Measurements from ENCODE around the gene CPNE9.

CPNE9 gene, protein sequence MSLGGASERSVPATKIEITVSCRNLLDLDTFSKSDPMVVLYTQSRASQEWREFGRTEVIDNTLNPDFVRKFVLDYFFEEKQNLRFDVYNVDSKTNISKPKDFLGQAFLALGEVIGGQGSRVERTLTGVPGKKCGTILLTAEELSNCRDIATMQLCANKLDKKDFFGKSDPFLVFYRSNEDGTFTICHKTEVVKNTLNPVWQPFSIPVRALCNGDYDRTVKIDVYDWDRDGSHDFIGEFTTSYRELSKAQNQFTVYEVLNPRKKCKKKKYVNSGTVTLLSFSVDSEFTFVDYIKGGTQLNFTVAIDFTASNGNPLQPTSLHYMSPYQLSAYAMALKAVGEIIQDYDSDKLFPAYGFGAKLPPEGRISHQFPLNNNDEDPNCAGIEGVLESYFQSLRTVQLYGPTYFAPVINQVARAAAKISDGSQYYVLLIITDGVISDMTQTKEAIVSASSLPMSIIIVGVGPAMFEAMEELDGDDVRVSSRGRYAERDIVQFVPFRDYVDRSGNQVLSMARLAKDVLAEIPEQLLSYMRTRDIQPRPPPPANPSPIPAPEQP

DNA sequence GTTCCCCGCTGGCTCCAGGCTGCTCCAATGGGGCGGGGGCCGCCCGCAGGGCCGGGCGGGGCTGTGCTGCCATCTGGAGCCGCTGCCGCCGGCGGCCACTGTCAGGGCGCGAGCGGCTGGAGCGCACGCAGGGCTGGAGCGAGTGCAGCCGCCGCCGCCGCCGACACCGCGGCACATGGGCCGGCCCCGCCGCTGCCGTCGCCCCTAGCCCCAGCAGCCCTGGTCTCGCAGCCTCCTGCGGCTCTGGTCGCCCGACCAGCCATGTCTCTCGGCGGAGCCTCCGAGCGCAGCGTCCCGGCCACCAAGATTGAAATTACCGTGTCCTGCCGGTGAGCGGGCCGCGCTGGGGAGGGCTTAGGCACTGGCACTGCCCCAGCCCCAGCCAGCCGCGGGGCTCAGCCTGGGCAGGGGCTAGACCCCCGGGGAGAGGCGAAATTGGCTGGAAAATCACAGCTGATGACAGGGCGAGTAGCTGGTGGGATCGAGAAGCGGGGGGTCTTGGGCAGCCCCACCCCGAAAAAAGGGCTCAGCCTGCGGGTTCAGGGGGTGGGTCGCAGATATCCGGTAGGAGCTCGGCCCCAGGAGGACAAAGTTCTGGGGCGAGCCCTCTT, at the start of gene CPNE9:
Gene CPNE9, plus strand, starts transcription at position 98 of the 611 bp plus-strand sequence. Its CDS starts 164 bp downstream, at position 262.
- DNase-seq (ENCODE audit: low read depth in 2 of 2), result no peak

DNA sequence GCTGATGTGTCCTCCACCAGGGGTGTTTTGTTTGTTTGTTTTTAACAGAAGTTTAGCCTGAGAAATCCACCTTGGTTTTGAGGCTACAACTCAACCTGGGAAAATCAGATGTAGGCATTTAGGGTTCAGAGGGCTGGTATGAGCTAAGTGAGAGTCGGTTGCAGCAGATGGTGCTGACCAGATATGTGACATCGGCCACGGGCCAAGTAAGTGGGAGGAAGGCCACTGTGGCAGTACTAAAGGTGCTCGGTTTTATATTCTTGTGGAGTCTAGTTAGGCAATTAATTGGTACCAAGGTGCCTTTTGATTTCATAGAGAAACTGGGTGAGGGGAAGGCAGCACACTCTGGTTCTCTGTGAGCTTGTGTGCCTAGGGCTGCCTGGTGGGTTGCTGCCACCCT, 43.8 kb upstream of the CPNE9 start:
- DNase-seq (ENCODE audit: low read depth in 2 of 2), result no peak

DNA sequence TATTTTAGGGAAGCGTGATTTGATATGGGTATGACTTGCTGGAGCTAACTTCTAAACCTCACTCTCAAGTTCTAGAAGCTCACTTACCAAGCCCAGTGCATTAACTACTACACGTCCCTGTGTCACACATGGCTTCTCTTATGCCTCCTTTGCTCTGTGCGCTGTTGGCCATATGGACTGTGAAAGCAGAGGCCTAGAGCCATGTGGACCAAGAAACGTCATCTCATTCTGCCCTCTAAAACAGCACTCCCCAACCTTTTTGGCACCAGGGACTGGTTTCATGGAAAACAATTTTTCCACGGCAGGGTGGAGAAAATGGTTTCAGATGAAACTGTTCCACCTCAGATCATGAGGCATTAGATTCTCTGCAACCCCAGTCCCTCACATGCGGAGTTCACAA, 42.7 kb upstream of the CPNE9 start:
- no peak for DNase-seq (ENCODE audit: low read depth in 2 of 2)

DNA sequence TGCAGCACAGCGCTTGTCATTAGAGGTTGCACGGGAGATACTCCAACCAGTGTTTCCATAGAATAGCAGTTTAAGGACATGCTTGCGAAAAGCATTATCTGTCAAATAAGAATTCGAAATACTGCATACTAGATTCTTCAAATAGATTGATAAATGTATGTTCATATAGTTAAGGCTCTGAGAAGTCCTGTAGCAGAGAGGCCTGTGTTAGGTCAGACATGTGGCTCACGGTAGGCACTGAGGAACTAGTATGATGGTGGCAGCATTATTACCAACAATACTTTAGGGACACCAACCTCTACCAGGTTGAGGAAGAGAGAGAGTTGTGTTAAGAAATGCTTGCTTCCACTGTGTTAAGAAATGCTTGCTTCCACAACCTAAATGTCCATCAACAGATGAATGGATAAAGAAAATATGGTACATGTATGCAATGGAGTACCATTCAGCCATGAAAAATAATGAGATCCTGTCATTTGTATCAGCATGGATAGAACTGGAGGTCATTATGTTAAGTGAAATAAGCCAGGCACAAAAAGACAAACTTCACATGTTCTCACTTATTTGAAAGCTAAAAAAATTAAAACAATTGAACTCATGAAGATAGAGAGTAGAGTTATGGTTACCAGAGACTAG, 39.4 kb upstream of the CPNE9 start:
- no peak for DNase-seq (ENCODE audit: low read depth in 2 of 2)

DNA sequence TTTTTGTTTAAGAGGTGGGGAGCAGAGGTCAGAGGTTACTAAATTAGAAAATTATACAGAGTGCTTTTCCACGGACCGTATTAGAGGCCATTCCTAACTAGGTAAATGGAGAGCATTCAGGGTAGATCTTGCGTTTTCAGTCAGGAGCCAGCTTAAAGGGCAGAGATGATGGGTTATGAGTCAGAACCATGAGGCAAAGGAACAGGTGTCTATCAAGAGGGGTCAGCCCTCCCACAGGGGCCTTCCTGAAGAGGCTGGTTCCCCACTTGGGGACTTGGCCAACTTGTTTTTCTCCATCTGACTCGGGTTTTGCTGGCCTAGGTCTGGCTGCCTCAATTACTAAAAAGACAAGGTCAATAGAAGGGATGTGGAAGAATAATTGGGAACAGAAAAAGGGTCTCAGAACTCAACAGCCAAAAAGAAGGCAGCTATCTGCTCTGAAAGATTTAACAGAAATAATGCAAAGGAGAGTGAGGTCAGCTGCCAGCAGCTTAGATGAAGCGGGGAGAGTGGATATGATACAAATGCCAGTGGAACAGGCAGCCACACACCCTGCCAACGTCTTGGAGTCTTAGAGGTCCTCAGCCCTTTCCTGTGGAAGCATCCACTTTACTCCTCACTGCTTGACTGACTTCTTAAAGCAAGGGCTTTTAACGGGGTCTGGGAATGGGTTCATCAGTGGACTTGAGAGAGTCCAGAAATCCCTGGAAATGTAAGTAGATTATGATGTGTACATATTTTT, 36.8 kb upstream of the CPNE9 start:
- no peak for DNase-seq (ENCODE audit: low read depth in 2 of 2)

DNA sequence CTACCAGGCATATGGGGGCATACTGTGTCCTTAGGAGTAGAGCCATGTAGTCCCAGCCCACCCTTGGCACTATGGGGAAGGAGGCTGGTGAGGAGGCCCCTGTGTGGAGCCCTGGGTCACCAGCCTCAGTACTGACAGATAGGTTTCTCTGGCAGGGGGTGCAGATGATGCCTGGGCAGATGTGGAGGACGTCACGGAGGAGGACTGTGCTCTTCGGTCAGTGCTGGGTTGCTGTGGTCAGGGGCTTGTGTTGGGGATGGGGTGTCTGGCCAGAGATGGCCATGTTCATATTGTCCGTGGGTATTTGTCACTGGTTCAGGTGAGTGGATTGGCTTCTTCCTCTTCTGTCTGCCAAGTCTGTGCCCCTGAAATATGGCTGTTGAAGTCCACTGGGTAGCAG, 34.4 kb upstream of the CPNE9 start:
- DNase-seq (ENCODE audit: low read depth in 2 of 2), result no peak

DNA sequence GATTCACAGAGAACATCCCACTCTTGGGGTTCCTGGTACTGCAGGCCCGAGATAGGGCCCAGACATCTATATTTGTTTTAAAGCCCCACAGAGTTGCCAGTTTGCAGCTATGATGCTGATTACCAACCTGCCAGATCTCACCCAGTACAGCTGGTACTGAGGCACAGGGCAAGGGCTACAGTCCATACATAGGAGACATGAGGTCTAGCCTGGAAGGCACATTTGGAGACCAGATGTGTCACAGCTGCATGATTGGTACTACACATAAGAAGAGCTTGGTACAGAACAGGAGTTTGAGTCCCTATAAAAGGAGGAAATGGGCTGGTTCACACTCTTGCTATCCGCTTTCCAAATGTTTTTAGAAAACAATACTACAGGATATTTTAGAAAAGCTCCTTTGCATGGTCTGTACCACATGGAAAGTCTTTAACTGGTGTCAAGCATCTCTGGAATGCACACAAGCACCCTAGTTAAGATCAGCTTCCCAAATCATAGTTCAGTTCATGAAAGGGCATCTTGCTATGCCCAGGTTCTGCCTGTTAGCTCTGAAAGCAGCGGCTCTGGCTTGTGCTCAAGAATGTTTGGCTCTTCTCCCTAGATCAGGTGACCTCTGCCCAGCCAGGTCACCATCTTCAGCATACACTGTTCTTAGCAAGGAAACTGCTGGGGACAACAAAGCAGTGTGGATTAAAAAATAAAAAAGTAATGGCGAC, 33.8 kb upstream of the CPNE9 start:
- no peak for DNase-seq (ENCODE audit: low read depth in 2 of 2)

DNA sequence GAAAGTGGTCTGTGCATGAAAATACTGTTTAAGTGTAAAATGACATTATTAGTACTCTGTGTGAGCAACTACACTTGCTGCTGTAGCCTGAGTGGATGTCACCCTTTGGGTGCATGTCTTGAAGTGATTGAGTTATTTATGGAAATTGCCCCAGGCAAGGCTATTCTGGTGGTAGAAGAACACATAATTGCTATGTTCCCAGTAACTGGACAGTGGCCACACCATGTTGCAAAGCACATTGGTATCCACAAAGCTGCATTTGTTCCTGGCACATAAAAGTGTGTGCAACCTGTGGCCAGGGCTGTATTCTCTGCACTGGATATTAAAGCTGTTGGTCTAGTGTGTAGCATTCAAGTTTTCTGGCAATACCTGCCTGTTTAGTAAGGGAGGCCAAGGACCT, 30.6 kb upstream of the CPNE9 start:
- DNase-seq (ENCODE audit: low read depth in 2 of 2), result no peak

DNA sequence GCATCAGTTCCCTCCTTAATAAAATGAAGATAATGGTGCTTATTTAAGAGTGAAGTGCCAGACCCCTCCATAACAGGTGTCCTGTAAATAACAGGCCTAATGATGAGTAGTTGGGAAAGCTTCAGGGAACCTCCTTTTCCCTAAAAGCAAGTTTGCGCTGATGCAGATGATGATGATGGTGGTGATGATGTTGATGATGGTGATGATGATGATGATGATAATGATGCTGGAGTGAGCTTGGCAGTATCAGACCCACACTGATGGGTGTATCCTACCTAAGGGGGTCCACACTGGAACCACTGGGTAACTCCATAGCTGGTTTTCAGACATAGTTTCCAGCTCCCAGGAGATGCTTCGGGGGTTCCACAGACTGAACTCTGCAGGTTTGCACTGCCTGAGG, 29.9 kb upstream of the CPNE9 start:
- no peak for DNase-seq (ENCODE audit: low read depth in 2 of 2)

DNA sequence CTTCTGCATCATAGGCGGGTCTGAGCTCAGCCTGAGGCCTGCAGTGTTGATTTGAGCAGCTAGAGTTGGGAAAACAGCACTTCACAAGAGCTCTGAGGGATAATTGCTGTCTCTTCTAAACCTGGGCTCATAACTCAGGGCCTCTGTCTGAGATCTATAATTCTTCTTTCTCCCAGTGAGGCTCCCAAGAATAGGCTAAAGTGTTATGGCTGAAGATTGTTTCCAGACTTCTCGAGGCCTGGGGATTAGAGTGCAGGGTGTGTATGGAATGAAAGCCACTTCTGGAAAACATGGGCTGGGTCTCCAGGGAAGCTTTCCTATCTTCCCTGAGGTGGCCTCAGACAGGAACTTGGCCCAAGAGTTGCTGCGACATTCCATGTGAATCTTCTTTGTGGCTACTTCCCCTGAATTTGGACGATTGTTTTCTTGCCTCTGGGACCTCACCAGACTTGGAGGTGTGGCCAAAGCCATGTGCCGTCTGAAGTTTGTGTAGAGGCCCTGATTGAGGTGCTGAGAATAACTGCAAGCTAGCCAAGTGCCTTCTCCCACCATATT, 27.8 kb upstream of the CPNE9 start:
- no peak for DNase-seq (ENCODE audit: low read depth in 2 of 2)

DNA sequence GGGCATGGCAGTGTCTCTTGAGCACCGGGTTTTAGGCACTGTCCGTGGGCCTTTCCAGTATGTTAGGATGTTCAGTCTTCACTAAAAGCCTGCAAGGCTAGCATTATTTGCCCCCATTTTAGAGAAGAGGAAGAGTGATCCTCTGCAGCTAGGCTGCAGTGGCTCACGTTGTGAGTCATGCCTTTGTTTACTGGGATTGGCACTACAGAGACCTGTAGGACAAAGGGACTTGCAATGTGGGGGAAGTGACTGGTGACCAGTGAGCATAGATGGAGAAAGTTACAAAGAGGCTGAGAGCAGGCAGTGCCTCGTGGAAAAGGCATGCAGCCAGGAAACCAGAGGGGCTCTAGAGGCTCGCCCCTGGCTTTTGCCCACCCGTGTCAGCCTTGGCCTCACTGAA, 26.8 kb upstream of the CPNE9 start:
- no peak for DNase-seq (ENCODE audit: low read depth in 2 of 2)

DNA sequence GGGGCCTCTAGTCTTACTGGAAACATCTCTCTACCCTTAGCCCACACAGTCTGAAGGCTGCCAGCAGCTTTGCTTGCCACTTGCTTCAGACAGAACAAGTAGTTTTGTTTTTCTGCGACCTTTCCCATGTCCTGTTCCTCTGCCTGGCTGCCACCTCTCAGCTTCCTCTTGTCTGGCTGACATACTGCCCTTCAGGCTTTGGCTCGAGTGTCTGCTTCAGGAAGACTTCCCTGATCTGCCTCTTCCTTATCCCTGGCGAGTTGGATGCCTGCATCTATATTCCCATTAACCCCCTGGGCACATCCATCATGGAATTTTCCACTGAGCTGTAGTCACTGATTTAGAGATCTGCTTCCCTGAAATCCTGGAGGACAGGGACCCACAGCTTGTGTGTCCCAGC, 25.1 kb upstream of the CPNE9 start:
- no peak for DNase-seq (ENCODE audit: low read depth in 2 of 2)

DNA sequence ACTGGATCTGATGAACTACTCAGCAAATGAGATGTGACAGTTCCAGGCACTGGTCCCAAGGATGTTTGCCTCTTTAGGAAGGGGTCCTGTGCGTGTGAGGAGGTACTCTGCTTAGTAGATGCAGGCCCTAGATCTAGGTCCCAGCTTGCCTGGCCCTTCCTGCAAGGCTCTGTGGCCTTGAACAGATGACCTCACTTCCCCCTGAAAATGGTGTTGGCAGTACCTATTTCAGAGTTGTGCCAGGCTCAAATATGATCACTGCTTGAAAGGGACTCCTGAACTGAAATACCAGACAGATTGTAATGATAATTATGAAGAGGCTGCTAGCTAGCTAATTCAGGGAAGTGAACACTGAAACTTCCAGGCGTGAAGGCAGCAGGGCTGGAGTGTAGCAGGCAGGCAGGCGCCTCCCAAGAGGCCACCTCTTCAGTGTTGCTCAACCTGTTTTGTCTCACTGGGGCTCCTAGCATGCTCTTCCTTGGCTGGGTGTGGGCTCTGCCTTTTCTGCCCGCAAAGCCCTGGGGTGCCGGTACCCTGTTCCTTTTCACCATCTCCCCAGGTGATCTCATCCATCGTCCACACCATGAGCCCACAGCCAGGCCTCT, 24.1 kb upstream of the CPNE9 start:
- no peak for DNase-seq (ENCODE audit: low read depth in 2 of 2)

DNA sequence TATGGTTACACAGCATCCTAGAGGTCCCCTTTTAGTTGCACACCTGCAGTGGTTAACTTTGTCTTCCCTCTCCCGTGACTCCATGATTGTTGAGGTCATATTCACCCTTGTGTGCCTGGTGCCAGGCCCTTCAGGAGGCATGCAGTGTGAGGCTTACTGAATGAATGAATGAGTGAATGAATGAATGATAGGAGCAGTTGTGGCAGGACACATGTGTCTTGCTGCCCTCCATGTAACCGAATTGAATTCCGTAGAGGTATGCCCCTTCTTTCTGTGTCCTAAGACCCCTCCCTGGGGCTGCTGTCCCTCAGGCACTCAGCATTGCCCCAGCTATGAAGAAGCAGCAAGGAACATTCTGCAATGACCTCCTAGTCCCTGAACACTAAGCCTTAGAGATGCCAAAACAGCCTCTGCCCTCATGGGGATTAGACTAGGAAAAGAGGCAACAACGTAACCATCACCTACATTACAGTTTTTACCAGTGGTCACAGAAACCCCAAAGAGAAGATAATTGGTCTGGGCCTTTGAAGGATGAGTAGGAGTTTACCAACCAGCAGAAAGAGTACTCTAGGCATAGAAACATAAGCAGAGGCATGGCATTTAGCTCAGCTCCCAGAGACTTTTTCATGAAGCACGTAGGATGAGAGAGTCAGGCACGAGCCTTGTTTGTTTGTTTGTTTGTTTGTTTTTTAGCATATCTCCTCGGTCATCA, 22.5 kb upstream of the CPNE9 start:
- DNase-seq (ENCODE audit: low read depth in 2 of 2), result no peak

DNA sequence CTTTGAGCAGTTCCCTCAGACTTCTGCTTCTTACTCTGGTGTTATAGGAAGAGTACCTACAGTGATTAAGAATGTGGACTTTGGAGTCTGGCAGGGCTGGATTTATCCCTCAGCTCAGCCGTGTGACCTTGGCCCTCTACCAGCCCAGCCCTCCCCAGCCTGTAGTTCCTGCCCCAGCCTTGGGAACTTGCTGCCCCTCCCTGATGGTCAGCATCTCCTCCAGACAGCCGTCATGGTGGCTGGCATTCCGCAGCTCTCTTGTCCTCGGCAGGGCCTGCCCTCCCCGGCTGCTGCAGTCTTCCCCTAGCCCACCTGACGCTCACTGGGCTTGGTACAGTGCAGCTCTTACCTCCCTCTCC, 21.9 kb upstream of the CPNE9 start:
- DNase-seq (ENCODE audit: low read depth in 2 of 2), result no peak

DNA sequence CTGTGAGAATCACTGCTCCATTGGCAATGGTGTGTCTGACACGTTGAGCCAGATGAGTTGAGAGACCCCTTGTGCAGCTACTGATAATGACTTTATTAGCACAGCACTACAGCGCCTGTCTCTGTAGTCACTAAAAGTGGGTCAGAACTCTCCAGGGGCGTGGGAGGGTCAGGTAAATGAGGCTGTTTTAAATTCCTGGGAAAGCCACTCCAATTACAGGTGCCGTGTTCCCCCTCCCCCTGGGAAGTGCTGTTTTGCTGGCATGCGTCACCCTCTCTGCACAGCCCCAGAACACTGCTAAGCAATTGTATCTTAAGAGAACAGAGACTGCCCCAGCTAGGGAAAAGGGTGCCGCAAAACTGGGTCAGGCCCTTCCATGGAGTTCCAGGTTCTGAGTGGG, 21.5 kb upstream of the CPNE9 start:
- DNase-seq (ENCODE audit: low read depth in 2 of 2), result no peak

DNA sequence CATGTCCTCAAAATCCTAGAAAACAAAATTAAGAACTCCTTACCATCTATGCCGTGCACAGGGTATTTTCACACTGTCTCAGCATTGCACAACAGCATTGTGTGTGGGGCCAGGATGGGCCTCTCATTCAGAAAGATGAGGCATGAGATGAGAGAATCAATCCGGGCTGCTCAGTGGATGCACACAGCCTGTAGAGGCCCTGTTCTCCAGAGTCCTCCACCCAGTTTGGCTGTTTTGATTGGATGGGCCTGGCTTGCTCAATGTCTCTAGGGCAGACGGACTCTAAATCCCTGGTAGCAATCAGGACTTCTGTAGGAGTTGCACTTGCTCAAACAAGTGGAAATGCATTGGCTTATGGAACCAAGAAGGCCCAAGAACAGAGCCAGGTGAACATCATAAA, 20.2 kb upstream of the CPNE9 start:
- no peak for DNase-seq (ENCODE audit: low read depth in 2 of 2)

DNA sequence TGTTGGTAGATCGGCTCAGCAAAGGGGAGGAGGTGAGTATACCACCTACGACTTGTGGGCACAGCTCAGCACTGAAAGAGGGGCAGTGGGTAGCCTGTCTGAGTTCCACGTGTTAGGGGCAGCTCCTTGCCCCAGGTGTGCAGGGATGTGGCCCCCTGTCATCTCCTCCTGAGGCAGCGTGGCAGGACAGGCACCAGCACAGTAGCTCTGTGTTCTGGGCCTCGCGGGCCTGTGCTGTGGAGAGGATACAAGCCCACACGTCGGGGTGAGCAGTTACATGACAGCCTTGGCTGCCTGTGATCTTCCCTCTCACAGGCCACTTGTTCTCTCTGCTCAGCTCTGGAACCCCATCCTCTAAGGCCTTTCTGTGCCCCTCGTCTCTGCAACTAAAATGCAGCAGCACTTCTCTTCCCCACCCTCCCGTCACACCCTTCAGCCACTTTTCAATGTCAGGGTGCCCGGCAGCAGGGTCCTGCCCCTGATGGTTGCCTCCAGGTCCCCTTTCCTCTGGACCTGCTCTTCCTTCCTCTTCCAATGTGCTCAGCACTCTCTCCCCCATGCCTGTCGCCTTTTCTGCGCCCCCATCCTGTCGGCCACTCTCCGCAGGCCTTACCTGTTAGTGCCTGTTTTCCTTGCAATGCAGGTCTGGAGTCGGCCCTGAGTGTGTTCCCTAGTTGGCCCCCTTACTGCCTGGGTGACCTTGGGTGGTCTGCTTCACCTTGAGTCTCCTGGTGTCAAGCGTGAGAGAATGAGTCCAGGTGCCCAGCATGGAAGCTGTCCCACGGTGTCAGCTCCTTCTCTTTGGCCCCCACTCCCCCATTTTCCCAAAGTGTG, 18.2 kb upstream of the CPNE9 start:
- DNase-seq (ENCODE audit: low read depth in 2 of 2), result no peak

DNA sequence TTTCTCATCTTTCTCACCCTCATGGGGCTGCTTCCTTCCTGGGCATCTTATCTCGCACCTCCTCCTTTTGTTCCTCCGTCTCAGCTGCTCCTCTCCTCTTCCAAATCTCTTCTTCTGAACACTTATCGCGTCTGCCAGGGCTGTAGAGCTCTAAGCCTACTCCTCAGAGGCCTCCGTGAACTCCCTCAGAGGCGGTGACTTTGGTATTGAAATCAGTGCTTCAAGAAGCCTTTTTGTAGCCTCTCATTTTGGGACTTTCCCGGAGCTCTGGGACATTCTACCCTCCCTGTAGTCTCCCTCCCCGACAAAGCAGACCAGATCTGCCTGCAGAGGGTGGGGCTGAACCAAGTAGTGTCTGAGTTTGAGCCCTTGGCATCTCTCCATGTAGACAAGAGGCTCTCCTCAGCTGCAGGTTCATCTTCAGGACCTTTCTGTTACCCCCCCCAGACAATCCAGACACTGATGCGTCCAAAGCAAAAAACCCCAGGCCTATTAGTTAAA, 17.5 kb upstream of the CPNE9 start:
- no peak for DNase-seq (ENCODE audit: low read depth in 2 of 2)

Data from stimulated activated CD4-positive, alpha-beta T cell treated with anti-CD3 and anti-CD28 coated beads, Interleukin-12 subunit alpha, Interleukin-12 subunit beta, amount 100 ng/mL, for 24 hours (primary cell).